ENCODE measurements around the gene NTSR2.

DNA sequence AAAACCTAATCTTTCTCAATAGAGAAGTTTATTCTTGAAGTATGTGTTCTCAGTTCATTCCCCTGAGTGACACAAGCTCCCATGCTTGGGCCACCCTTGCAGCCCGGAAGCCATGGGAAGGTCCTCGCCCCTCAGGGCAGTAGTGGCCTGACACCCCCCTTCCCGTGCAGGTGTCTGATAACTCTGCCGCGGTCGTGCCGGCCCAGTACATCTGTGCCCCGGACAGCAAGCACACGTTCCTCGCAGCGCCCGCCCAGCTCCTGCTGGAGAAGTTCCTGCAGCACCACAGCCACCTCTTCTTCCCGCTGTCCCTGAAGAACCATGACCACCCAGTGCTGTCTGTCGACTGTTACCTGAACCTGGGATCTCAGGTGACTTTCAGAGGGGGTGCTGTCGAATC lies 32.4 kb downstream of the NTSR2 start:
- no peak for TF ChIP-seq POLR2AphosphoS5 (IDR thresholded peaks at IDR 0.05; ENCODE audit: insufficient read depth in 1 of 2, low read depth in 1 of 2)
- no peak for TF ChIP-seq POLR2A (IDR thresholded peaks at IDR 0.05)
